Glomerular visceral epithelial cell (primary cell): ENCODE data around the gene PHRF1.

ENCODE experiments used
- DNase-seq: peaks from one replicate; pipeline ENCODE4 v3.0.0-alpha.2; 2016; ENCODE audit errors: extremely low spot score

PHRF1 gene

GRCh38 chr11:539971-540481 is 36.2 kb upstream of the PHRF1 start:
- no peak for DNase-seq

GRCh38 chr11:540583-541432 is 35.5 kb upstream of the PHRF1 start:
- no peak for DNase-seq

- DNase-seq: no peak
These were observed 34.8 kb upstream of the PHRF1 start for GRCh38 chr11:541433-541885.

GRCh38 chr11:544817-545166 is 31.5 kb upstream of the PHRF1 start:
- no peak for DNase-seq

- no peak for DNase-seq
These were observed 31.1 kb upstream of the PHRF1 start for GRCh38 chr11:545171-545570.

- no peak for DNase-seq
These were observed 27.3 kb upstream of the PHRF1 start for GRCh38 chr11:548700-549603.

- DNase-seq: no peak
These were observed 26.1 kb upstream of the PHRF1 start for GRCh38 chr11:550021-550745.

GRCh38 chr11:550746-551085 is 25.6 kb upstream of the PHRF1 start:
- DNase-seq: no peak

GRCh38 chr11:551131-551530 is 25.1 kb upstream of the PHRF1 start:
- DNase-seq: no peak

- DNase-seq: no peak
These were observed 24.7 kb upstream of the PHRF1 start for GRCh38 chr11:551596-551995.

- no peak for DNase-seq
These were observed 22.9 kb upstream of the PHRF1 start for GRCh38 chr11:553083-553987.

- no peak for DNase-seq
These were observed 22.3 kb upstream of the PHRF1 start for GRCh38 chr11:553988-554340.

GRCh38 chr11:554428-555226 is 21.6 kb upstream of the PHRF1 start:
- DNase-seq: peak; percentile 82

GRCh38 chr11:555227-555779 is 21.0 kb upstream of the PHRF1 start:
- DNase-seq: no peak

GRCh38 chr11:555780-556661 is 20.2 kb upstream of the PHRF1 start:
- DNase-seq: no peak

- DNase-seq: no peak
These were observed 19.5 kb upstream of the PHRF1 start for GRCh38 chr11:556662-557256.

- no peak for DNase-seq
These were observed 18.7 kb upstream of the PHRF1 start for GRCh38 chr11:557328-558132.

GRCh38 chr11:558503-558902 is 17.8 kb upstream of the PHRF1 start:
- DNase-seq: no peak
